A673 (cell line): ENCODE measurements around the gene CD40. TPM values are rescaled to one million over a fixed set of nuclear protein-coding genes. Genes with fewer than 3 reads are reported as not detected.

Experiments used
- BruUV-seq: library from RNA; stranded (reverse); fragments of 400-500 nt; replicated peaks from 2 replicates; lab custom pipeline; 2021; lab: Mats Ljungman, UMichigan
- CTCF ChIA-PET: fragments of 300-600 bp; sonication (Branson Sonifier 250); formaldehyde crosslinking; loops from one replicate; lab custom pipeline; 2022; ENCODE audit warnings: antibody characterized with exemption; lab: Charles Lee
- POLR2A ChIA-PET: fragments of 300-600 bp; sonication (Branson Sonifier 250); formaldehyde crosslinking; loops from one replicate; lab custom pipeline; 2022; ENCODE audit warnings: antibody characterized with exemption; ENCODE audit not compliant: low non-redundant PET; lab: Charles Lee
- DNase-seq: peaks from one replicate; pipeline ENCODE4 v3.0.0-alpha.2; 2015; ENCODE audit warnings: low spot score
- H3K27ac ChIP-seq: fragments of 200-600 bp; sonication (generic); 2 replicates; pipeline ENCODE4 v1.5.1; 2016; ENCODE audit warnings: mixed run types, low read depth, mild to moderate bottlenecking, mixed read lengths, antibody characterized with exemption, low read length; ENCODE audit not compliant: poor library complexity, severe bottlenecking
- H3K27me3 ChIP-seq: fragments of 200-600 bp; sonication (generic); replicated peaks from 2 replicates; pipeline ENCODE4 v1.6.1; 2017; ENCODE audit warnings: mixed run types, low read depth, mild to moderate bottlenecking, mixed read lengths, antibody characterized with exemption, low read length; ENCODE audit not compliant: insufficient read depth, poor library complexity
- H3K36me3 ChIP-seq: fragments of 200-600 bp; sonication (generic); 2 replicates; pipeline ENCODE4 v1.6.1; 2016; ENCODE audit warnings: mixed run types, mild to moderate bottlenecking, mixed read lengths, antibody characterized with exemption, low read length; ENCODE audit not compliant: insufficient read depth, poor library complexity, severe bottlenecking
- H3K4me1 ChIP-seq: fragments of 200-600 bp; sonication (generic); 2 replicates; pipeline ENCODE4 v1.6.1; 2017; ENCODE audit warnings: mixed run types, mild to moderate bottlenecking, mixed read lengths, antibody characterized with exemption, low read length; ENCODE audit not compliant: insufficient read depth, poor library complexity, severe bottlenecking
- H3K4me3 ChIP-seq: fragments of 200-600 bp; sonication (generic); 2 replicates; pipeline ENCODE4 v1.5.1; 2016; ENCODE audit warnings: low read depth, mixed run types, mild to moderate bottlenecking, mixed read lengths, low read length; ENCODE audit not compliant: poor library complexity, severe bottlenecking
- H3K9me3 ChIP-seq: fragments of 200-600 bp; sonication (generic); 2 replicates; pipeline ENCODE4 v1.6.1; 2016; ENCODE audit warnings: mixed run types, low read depth, mild to moderate bottlenecking, mixed read lengths, antibody characterized with exemption, low read length; ENCODE audit not compliant: poor library complexity, severe bottlenecking
- CTCF ChIP-seq: fragments of 300-800, 200-600 bp; sonication (generic); conservative IDR thresholded peaks from 2 replicates; pipeline ENCODE4 v1.5.1; 2017; ENCODE audit warnings: low read depth, mild to moderate bottlenecking, antibody characterized with exemption, low read length, moderate library complexity, mixed read lengths
- EZH2 ChIP-seq: fragments of 200-600 bp; sonication (generic); IDR thresholded peaks from 2 replicates; pipeline ENCODE4 v1.6.1; 2017; ENCODE audit warnings: borderline replicate concordance, low read depth, mild to moderate bottlenecking, mixed read lengths, antibody characterized with exemption, low read length; ENCODE audit not compliant: poor library complexity, severe bottlenecking
- intact Hi-C: fragments of 100-400 bp; cut with micrococcal nuclease; formaldehyde crosslinking; loops from one replicate; pipeline ENCODE4 v1.10.0; 2022; ENCODE audit not compliant: unreplicated experiment
- total RNA-seq: library from RNA; stranded (reverse); gene quantifications from 2 replicates; pipeline ENCODE4 v1.2.3, GENCODE V29; 2021

CD40 gene
- total RNA-seq, 1 experiment from 2014 or later, result 16.3 TPM

- Histone ChIP-seq H3K27ac (no peak overlapping the region), H3K9me3 (no peaks in the 10 kb centered on the region), H3K4me3 (no peak overlapping the region), H3K4me1 (no peaks in the 10 kb centered on the region), H3K27me3 (peaks cover 3% of the 10 kb centered on the region), H3K36me3 (no peaks in the 10 kb centered on the region)
- ChIA-PET POLR2A (interaction anchor here (0.9 kb wide), 1 partner anchor 11 kb away, joined by 3 read pairs; no protein-coding TSS in a partner anchor), CTCF (interaction anchor here (0.7 kb wide), 1 partner anchor 22 kb away, joined by 7 read pairs; no protein-coding TSS in a partner anchor)
- TF ChIP-seq EZH2 (no peak), CTCF (peak; percentile 52)
- no peak for DNase-seq
- BruUV-seq, result no TSS peak
- intact Hi-C loops, result no loop called here
Measured at GRCh38 chr20:46151936-46152335, 33.8 kb downstream of the CD40 start.

GRCh38 chr20:46152824-46153586 lies 34.9 kb downstream of the CD40 start:
- Histone ChIP-seq H3K4me3 (no peak overlapping the region), H3K9me3 (no peaks in the 10 kb centered on the region), H3K27ac (no peak overlapping the region), H3K36me3 (no peaks in the 10 kb centered on the region), H3K4me1 (no peaks in the 10 kb centered on the region), H3K27me3 (peaks cover 3% of the 10 kb centered on the region)
- DNase-seq, result no peak
- ChIA-PET POLR2A (interaction anchor here (0.9 kb wide), 1 partner anchor 12 kb away, joined by 3 read pairs; no protein-coding TSS in a partner anchor), CTCF (interaction anchor here (0.7 kb wide), 1 partner anchor 21 kb away, joined by 7 read pairs; no protein-coding TSS in a partner anchor)
- intact Hi-C loops, result no loop called here
- no peak for TF ChIP-seq EZH2
- TF ChIP-seq CTCF, result no peak
- BruUV-seq, result no TSS peak

- no peak for DNase-seq
- intact Hi-C loops, result no loop called here
- no peaks in the 10 kb centered on the region for H3K4me1 ChIP-seq
- no peaks in the 10 kb centered on the region for H3K36me3 ChIP-seq
- H3K9me3 ChIP-seq, result no peaks in the 10 kb centered on the region
- H3K27ac ChIP-seq, result no peak overlapping the region
- no TSS peak for BruUV-seq
- ChIA-PET CTCF (interaction anchor here (0.6 kb wide), 1 partner anchor 125 kb away, joined by 4 read pairs; no protein-coding TSS in a partner anchor), POLR2A (no interaction called here)
- peaks cover 3% of the 10 kb centered on the region for H3K27me3 ChIP-seq
- no peak overlapping the region for H3K4me3 ChIP-seq
- TF ChIP-seq CTCF (no peak), EZH2 (no peak)
Measured at GRCh38 chr20:46154305-46154704, 36.2 kb downstream of the CD40 start.
